NCI-H2196 (cell line): ENCODE data around the gene MAT2A.
"Not testable (repeated sequence)": the region's sequence is repeated elsewhere in the genome, so short reads cannot be mapped to it uniquely, and the experiment has no call there.

ENCODE experiments used
- DNase-seq: peaks from one replicate; lab custom pipeline; 2025; ENCODE audit not compliant: unreplicated experiment; lab: John Stamatoyannopoulos, UW

The MAT2A gene

GRCh38 chr2:85523903-85524335, 15.0 kb upstream of the MAT2A start:
- no peak for DNase-seq

- no peak for DNase-seq
These were observed 14.5 kb upstream of the MAT2A start for GRCh38 chr2:85524336-85524908.

DNA sequence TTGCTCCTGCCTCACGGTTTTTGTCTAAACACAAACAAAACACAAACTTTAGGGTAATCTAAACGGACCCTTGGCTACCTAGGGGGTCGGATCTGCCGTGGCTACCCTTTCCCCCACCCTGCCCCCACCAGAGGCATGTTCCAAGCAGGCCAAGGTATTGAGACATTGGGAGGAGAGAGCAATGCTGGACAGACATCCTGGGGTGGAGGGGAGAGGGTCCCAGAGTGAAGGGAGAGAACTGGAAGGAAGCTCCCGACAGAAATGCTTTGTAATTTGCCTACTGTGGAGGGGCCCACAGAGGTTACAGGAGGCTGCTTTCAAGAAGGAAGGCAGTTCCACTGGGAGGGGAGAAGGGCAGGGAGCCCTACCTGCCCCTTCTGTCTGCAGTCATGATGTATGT, 13.9 kb upstream of the MAT2A start:
- DNase-seq: no peak

DNA sequence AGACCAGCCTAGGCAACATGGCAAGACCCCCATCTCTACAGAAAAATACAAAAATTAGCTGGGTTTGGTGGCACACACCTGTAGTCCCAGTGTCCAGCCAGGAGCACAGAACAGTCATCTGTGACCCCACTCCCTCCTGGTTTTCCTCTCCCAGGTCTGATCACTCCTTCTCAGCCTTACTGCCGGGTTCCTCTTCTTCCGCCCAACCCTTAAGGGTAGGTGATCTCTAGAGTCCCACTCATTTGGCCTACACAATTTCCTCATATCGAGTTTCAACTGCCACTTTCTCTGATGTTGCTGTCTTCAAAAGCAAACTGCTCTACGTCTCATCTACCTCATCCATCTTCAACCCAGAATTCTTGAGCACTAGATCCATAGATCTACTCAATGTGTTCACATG, 13.4 kb upstream of the MAT2A start:
- DNase-seq: no peak

GRCh38 chr2:85527787-85528186, 11.2 kb upstream of the MAT2A start:
- no peak for DNase-seq

GRCh38 chr2:85528355-85528754, 10.6 kb upstream of the MAT2A start:
- DNase-seq: no peak

DNA sequence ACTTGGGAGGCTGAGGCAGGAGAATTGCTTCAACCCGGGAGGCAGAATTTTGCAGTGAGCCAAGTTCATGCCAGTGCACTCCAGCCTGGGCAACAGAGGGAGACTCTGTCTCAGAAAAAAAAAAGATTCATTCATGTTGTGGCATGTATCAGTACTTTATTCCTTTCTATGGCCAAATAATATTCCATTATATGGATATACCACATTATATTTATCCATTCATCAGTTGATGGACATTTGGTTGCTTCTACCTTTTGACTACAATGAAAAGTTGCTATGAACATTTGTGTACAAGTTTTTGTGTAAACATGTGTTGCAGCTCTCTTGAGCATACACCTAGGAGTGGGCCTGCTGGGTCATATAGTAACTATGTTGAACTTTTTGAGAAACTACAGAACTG, 9.2 kb upstream of the MAT2A start:
- DNase-seq: no peak

GRCh38 chr2:85531589-85531988, 7.4 kb upstream of the MAT2A start:
- DNase-seq: no peak

DNA sequence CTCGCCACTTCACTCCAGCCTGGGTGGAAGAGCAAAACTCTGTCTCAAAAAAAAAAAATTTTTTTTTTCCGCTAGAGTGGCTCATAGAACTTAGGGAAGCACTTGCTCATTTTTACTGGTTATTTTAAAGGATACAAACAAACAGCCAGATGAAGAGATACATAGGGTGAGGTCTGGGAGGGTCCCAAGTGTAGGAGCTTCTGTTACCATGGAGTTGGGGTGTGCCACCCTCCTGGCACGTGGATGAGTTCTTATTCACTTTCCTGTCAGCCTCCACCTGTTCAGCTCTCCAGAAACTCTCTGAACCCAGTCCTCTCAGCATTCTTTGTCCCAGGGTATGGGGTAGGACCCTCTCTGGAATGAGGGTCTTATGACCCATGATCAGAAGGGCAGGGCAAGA, 4.9 kb upstream of the MAT2A start:
- DNase-seq: no peak

GRCh38 chr2:85534881-85535280, 4.1 kb upstream of the MAT2A start:
- DNase-seq: no peak

DNA sequence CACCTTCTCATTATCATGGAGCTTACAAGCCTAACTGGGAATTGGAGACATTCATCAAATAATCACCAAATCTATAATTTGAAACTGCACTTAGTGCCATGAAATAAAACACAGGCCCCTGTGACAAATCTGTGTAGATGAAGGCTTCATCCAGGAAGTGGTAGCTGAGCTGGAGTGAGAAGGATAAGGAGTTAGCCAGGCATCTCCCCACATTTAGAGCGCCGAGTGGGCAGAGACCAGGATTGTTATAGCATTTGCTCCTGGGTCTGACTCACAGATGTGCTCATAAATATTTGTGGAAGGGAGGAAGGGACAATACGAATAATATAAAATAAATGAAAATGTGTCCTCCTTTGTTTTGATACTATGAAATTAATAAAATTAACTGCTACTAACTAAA, 2.5 kb upstream of the MAT2A start:
- no peak for DNase-seq

- no peak for DNase-seq
These were observed 1.1 kb upstream of the MAT2A start for GRCh38 chr2:85537600-85538506.

- DNase-seq: no peak
These were observed 579 bp downstream of the MAT2A start for GRCh38 chr2:85539361-85540132.

GRCh38 chr2:85540133-85540648, 1.2 kb downstream of the MAT2A start:
- no peak for DNase-seq

DNA sequence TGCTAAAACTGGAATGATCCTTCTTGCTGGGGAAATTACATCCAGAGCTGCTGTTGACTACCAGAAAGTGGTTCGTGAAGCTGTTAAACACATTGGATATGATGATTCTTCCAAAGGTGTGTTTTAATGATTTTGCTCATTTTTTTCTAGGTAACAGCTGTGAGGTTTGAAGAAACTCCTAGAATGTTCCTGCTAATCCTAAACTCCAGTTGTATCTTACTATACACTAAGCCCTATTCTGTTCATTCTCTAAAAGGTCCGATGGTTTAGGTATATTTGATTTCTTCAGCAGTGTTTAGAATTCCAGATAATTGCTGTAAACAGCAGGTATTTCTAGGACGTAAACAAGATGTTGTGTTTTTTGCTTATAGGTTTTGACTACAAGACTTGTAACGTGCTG, 2.3 kb downstream of the MAT2A start:
- no peak for DNase-seq

- no peak for DNase-seq
These were observed 2.9 kb downstream of the MAT2A start for GRCh38 chr2:85541753-85542457.

- DNase-seq: no peak
These were observed 3.8 kb downstream of the MAT2A start for GRCh38 chr2:85542777-85543176.

GRCh38 chr2:85544254-85544691, 5.3 kb downstream of the MAT2A start:
- not testable (repeated sequence) for DNase-seq

DNA sequence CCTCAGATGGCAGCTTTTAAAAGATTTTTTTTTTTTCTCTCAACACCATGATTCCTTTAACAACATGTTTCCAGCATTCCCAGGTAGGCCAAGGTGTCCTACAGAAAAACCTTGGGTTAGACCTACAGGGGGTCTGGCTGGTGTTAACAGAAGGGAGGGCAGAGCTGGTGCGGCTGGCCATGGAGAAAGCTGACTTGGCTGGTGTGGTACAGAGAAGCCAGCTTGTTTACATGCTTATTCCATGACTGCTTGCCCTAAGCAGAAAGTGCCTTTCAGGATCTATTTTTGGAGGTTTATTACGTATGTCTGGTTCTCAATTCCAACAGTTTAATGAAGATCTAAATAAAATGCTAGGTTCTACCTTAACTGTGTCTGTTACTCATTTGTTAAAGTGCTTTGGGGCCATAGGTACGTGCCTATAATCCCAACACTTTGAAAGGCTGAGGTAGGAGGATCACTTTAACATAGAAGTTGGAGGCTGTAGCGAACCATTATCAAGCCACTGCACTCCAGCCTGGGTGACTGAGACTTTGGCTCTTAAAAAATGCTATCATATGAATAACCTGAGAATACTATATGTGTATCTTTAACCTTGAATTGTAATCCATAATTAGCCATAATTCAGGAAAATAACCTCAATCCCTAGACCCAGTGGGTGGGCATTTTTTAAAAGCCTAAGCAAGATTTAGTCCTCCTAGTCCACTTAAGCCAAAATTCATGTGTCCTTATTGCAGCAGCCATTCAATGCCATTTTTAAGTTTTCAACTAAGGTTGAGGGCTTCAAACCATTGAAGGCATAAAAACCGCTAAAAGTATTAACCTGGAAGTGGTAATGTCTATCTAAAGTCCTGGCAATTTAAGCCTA, 6.2 kb downstream of the MAT2A start:
- not testable (repeated sequence) for DNase-seq

- DNase-seq: no peak
These were observed 6.8 kb downstream of the MAT2A start for GRCh38 chr2:85545780-85546240.
